HCT116 (cell line): ENCODE data around the gene HIGD2B. TPM values are rescaled to one million over a fixed set of nuclear protein-coding genes. Genes with fewer than 3 reads are reported as not detected.
A peak's percentile ranks its signal among the peaks of the same experiment; 100 is the strongest.
"Not testable (repeated sequence)": the region's sequence is repeated elsewhere in the genome, so short reads cannot be mapped to it uniquely, and the experiment has no call there.

Experiments used
- ATAC-seq: fragments of 200-7000 bp; cut with Tn5 transposase; 2 replicates; pipeline ENCODE4 v1.9.1; 2020; ENCODE audit warnings: mild to moderate bottlenecking, moderate library complexity
- BruUV-seq: library from RNA; stranded (reverse); fragments of 400-500 nt; replicated peaks from 2 replicates; lab custom pipeline; 2021; lab: Mats Ljungman, UMichigan
- CTCF ChIA-PET: fragments of 300-600 bp; sonication (Branson Sonifier 250); formaldehyde crosslinking; loops from one replicate; lab custom pipeline; 2021; ENCODE audit warnings: antibody characterized with exemption; lab: Charles Lee
- POLR2A ChIA-PET: fragments of 300-600, 350-600 bp; sonication (Branson Sonifier 250); formaldehyde crosslinking; loops from one replicate; lab custom pipeline; 2021; ENCODE audit warnings: antibody characterized with exemption; lab: Charles Lee
- RAD21 ChIA-PET, 2 experiments: fragments of 300-600 bp; sonication (Branson Sonifier 250); formaldehyde crosslinking; loops; one replicate each; lab custom pipeline; 2023; ENCODE audit warnings: low total read pairs in 2 of 2; ENCODE audit not compliant: uncharacterized antibody in 2 of 2, unreplicated experiment in 2 of 2, low non-redundant PET in 1 of 2; lab: Charles Lee
- DNase-seq: peaks from one replicate; pipeline ENCODE4 v3.0.0-alpha.2; 2010; ENCODE audit warnings: low read depth, low spot score
- H2AFZ ChIP-seq: fragments of 200-600 bp; shearing (Covaris generic), sonication (generic); 2 replicates; pipeline ENCODE4 v1.6.1; 2017; ENCODE audit warnings: low read depth, mixed run types, mixed read lengths, antibody characterized with exemption, low read length; ENCODE audit not compliant: poor library complexity, severe bottlenecking
- H3K27ac ChIP-seq: 2 replicates; pipeline ENCODE4 v1.5.1; 2012; ENCODE audit warnings: low read depth, low read length
- H3K27me3 ChIP-seq: fragments of 200-600 bp; sonication (generic); 2 replicates; pipeline ENCODE4 v1.6.1; 2016; ENCODE audit warnings: mixed run types, low read length, mixed read lengths; ENCODE audit not compliant: insufficient read depth
- H3K36me3 ChIP-seq, 2 experiments: fragments of 200-500 bp in 1 of 2; fragments of 200-600 bp in 1 of 2; sonication (Bioruptor generic) in 1 of 2; sonication (generic) in 1 of 2; 2 replicates each; pipeline versions ENCODE4 v1.5.1 to v1.6.1; 2014 to 2016; ENCODE audit warnings: low read length in 2 of 2, inconsistent platforms in 1 of 2, mixed read lengths in 1 of 2, mixed run types in 1 of 2; ENCODE audit not compliant: insufficient read depth in 2 of 2, control insufficient read depth in 1 of 2
- H3K4me1 ChIP-seq, 2 experiments: fragments of 200-600 bp in 1 of 2; sonication (generic) in 1 of 2; 2 replicates each; pipeline versions ENCODE4 v1.5.1 to v1.6.1; 2012 to 2017; ENCODE audit warnings: low read length in 2 of 2, inconsistent platforms in 1 of 2, mild to moderate bottlenecking in 1 of 2, mixed read lengths in 1 of 2, mixed run types in 1 of 2, moderate library complexity in 1 of 2; ENCODE audit not compliant: insufficient read depth in 2 of 2, control insufficient read depth in 1 of 2
- H3K4me2 ChIP-seq: fragments of 200-600 bp; sonication (generic); 2 replicates; pipeline ENCODE4 v1.6.1; 2017; ENCODE audit warnings: mixed run types, low read length, mixed read lengths
- H3K4me3 ChIP-seq, 2 experiments: fragments of 200-600 bp in 1 of 2; sonication (generic) in 1 of 2; replicated peaks in 1 of 2; 2 replicates each; pipeline ENCODE4 v1.5.1; 2011 to 2016; ENCODE audit warnings: low read length in 2 of 2, control low read depth in 1 of 2, low read depth in 1 of 2, mild to moderate bottlenecking in 1 of 2, mixed read lengths in 1 of 2, mixed run types in 1 of 2
- H3K79me2 ChIP-seq: fragments of 200-600 bp; sonication (generic); 2 replicates; pipeline ENCODE4 v1.6.1; 2017; ENCODE audit warnings: mild to moderate bottlenecking, mixed run types, low read length, moderate library complexity, mixed read lengths; ENCODE audit not compliant: insufficient read depth
- H3K9ac ChIP-seq: fragments of 200-600 bp; sonication (generic); 2 replicates; pipeline ENCODE4 v1.6.1; 2016; ENCODE audit warnings: low read length, mixed read lengths
- H3K9me2 ChIP-seq: fragments of 200-600 bp; sonication (generic), shearing (Covaris generic); 2 replicates; pipeline ENCODE4 v1.6.1; 2017; ENCODE audit warnings: mixed run types, mild to moderate bottlenecking, moderate library complexity; ENCODE audit not compliant: insufficient read depth
- H3K9me3 ChIP-seq, 2 experiments: fragments of 200-500 bp in 1 of 2; fragments of 200-600 bp in 1 of 2; sonication (Bioruptor generic) in 1 of 2; sonication (generic) in 1 of 2; 2 replicates each; pipeline ENCODE4 v1.6.1; 2014 to 2017; ENCODE audit warnings: low read length in 2 of 2, mixed read lengths in 2 of 2, inconsistent platforms in 1 of 2, low read depth in 1 of 2, mild to moderate bottlenecking in 1 of 2, mixed run types in 1 of 2, moderate library complexity in 1 of 2; ENCODE audit not compliant: control insufficient read depth in 1 of 2, insufficient read depth in 1 of 2
- H4K20me1 ChIP-seq: fragments of 200-600 bp; sonication (generic), shearing (Covaris generic); 2 replicates; pipeline ENCODE4 v1.6.1; 2017; ENCODE audit warnings: mixed run types, mild to moderate bottlenecking, moderate library complexity; ENCODE audit not compliant: insufficient read depth
- CTCF ChIP-seq, 3 experiments: fragments of 200-600 bp in 1 of 3; sonication (generic) in 1 of 3; IDR thresholded peaks in 2 of 3; conservative IDR thresholded peaks in 1 of 3; 2 replicates each; pipeline ENCODE4 v1.5.1; 2012 to 2017; ENCODE audit warnings: low read depth in 2 of 3, low read length in 2 of 3, antibody characterized with exemption in 1 of 3, borderline replicate concordance in 1 of 3, control low read depth in 1 of 3, mild to moderate bottlenecking in 1 of 3, mixed read lengths in 1 of 3, mixed run types in 1 of 3, moderate library complexity in 1 of 3; ENCODE audit not compliant: insufficient read depth in 1 of 3
- POLR2AphosphoS5 ChIP-seq: IDR thresholded peaks from 2 replicates; pipeline ENCODE4 v1.6.1; 2011; ENCODE audit warnings: mild to moderate bottlenecking, low read depth, low read length, moderate library complexity
- RAD21 ChIP-seq: IDR thresholded peaks from 2 replicates; pipeline ENCODE4 v1.6.1; 2012; ENCODE audit warnings: low read depth, mild to moderate bottlenecking
- intact Hi-C: fragments of 100-400 bp; cut with micrococcal nuclease; formaldehyde crosslinking; loops from 2 replicates; pipeline ENCODE4 v1.10.0; 2022
- total RNA-seq: library from RNA; stranded (reverse); gene quantifications from one replicate; pipeline ENCODE4 v1.2.1, GENCODE V29; 2021; ENCODE audit not compliant: unreplicated experiment

HIGD2B gene
- total RNA-seq, 1 experiment from 2014 or later, result 0.27 TPM

GRCh38 chr15:72670656-72671352 is 15.2 kb downstream of the HIGD2B start:
- ChIA-PET RAD21 (interaction anchor here (0.7 to 1.2 kb wide), 2 partner anchors 71 to 358 kb away, joined by 3 to 6 read pairs; no protein-coding TSS in a partner anchor), POLR2A (interaction anchor here (1.3 kb wide), 1 partner anchor 10 kb away, joined by 3 read pairs; no protein-coding TSS in a partner anchor), CTCF (interaction anchor here (0.6 to 1.8 kb wide), 11 partner anchors 13 to 632 kb away, joined by 3 to 28 read pairs (median 3); partner anchors contain the start of genes BBS4 and HIGD2B)
- H3K36me3 ChIP-seq, H3K27me3 ChIP-seq, intact Hi-C loops, H3K4me1 ChIP-seq, H3K9ac ChIP-seq, BruUV-seq, H3K9me3 ChIP-seq, H3K79me2 ChIP-seq, H3K9me2 ChIP-seq, H4K20me1 ChIP-seq: not testable (repeated sequence)
- DNase-seq (peak; percentile 76), ATAC-seq (peak; percentile 98)
- peak overlapping the region; percentile 84 for H3K4me2 ChIP-seq
- peak overlapping the region; percentile 83 for H2AFZ ChIP-seq
- H3K27ac ChIP-seq, result peak overlapping the region; percentile 3; the same call in 1 of the 2 replicates
- TF ChIP-seq CTCF (IDR thresholded peaks at IDR 0.05 in 2 of 3, conservative IDR thresholded peaks at IDR 0.05 in 1 of 3; ENCODE audit: borderline replicate concordance in 1 of 3, insufficient read depth in 1 of 3, low read depth in 2 of 3, low read length in 2 of 3) (peak; percentile 67 to 89 (median 84)), RAD21 (0 out of 2 replicates have a peak, but pooled peaks have one; percentile 18), POLR2AphosphoS5 (0 out of 2 replicates have a peak, but pooled peaks have one; percentile 24)
- H3K4me3 ChIP-seq, result peak overlapping the region; percentile 30 to 54

GRCh38 chr15:72669803-72670202 is 16.2 kb downstream of the HIGD2B start:
- H4K20me1 ChIP-seq, H3K9ac ChIP-seq, H3K27me3 ChIP-seq, H3K4me2 ChIP-seq, intact Hi-C loops, ATAC-seq, H3K36me3 ChIP-seq, BruUV-seq, H3K4me3 ChIP-seq, CTCF ChIA-PET, H3K79me2 ChIP-seq, POLR2A ChIA-PET, DNase-seq, H3K9me2 ChIP-seq, H3K27ac ChIP-seq, H3K4me1 ChIP-seq, H2AFZ ChIP-seq, H3K9me3 ChIP-seq, RAD21 ChIA-PET: not testable (repeated sequence)

- POLR2A ChIA-PET, H3K79me2 ChIP-seq, H3K9me2 ChIP-seq, RAD21 ChIA-PET, H3K27me3 ChIP-seq, H3K4me1 ChIP-seq, H3K9me3 ChIP-seq, H3K9ac ChIP-seq, H3K4me3 ChIP-seq, DNase-seq, ATAC-seq, H3K4me2 ChIP-seq, H3K36me3 ChIP-seq, H3K27ac ChIP-seq, CTCF ChIA-PET, H4K20me1 ChIP-seq, BruUV-seq, intact Hi-C loops, H2AFZ ChIP-seq: not testable (repeated sequence)
These were observed 20.3 kb downstream of the HIGD2B start for GRCh38 chr15:72665706-72666105.
